SK-N-SH treated with all-trans-retinoic acid at 6 μM for 48 hours (cell line): ENCODE results near the gene EPHB3.

Source experiments
- ATAC-seq: fragments of 200-7000 bp; cut with Tn5 transposase; 3 replicates; pipeline ENCODE4 v1.9.1; 2020; ENCODE audit warnings: mild to moderate bottlenecking, moderate library complexity
- ARNTL ChIP-seq: fragments of 450-650 bp; formaldehyde crosslinking; IDR thresholded peaks from 2 replicates; pipeline ENCODE4 v1.5.0; 2020; ENCODE audit warnings: low read depth, mild to moderate bottlenecking, moderate library complexity, borderline replicate concordance
- BACH2 ChIP-seq: fragments of 250-450 bp; sonication (Bioruptor Pico); IDR thresholded peaks from 2 replicates; pipeline ENCODE4 v1.9.0; 2021; ENCODE audit warnings: mild to moderate bottlenecking, borderline replicate concordance
- CREB5 ChIP-seq: fragments of 250-450 bp; sonication (Bioruptor Pico); IDR thresholded peaks from 2 replicates; pipeline ENCODE4 v1.5.1; 2020; ENCODE audit warnings: low read depth, mild to moderate bottlenecking, moderate library complexity
- CSDC2 ChIP-seq: fragments of 250-450 bp; sonication (Bioruptor Pico); IDR thresholded peaks from 2 replicates; pipeline ENCODE4 v1.5.0; 2020; ENCODE audit warnings: mild to moderate bottlenecking, moderate library complexity
- ESRRG ChIP-seq: fragments of 250-450 bp; sonication (Bioruptor Pico); IDR thresholded peaks from 2 replicates; pipeline ENCODE4 v1.6.1; 2021; ENCODE audit warnings: mild to moderate bottlenecking
- GLIS3 ChIP-seq: fragments of 250-450 bp; sonication (Bioruptor Pico); IDR thresholded peaks from 2 replicates; pipeline ENCODE4 v1.5.0; 2020; ENCODE audit warnings: mild to moderate bottlenecking, moderate library complexity
- ISL1 ChIP-seq: fragments of 250-450 bp; sonication (Bioruptor Pico); IDR thresholded peaks from 2 replicates; pipeline ENCODE4 v2.1.2; 2022; ENCODE audit warnings: mild to moderate bottlenecking, moderate library complexity
- OSR1 ChIP-seq: fragments of 250-450 bp; sonication (Bioruptor Pico); IDR thresholded peaks from 2 replicates; pipeline ENCODE4 v1.8.0; 2022; ENCODE audit warnings: moderate library complexity, mild to moderate bottlenecking, inconsistent platforms
- POU6F1 ChIP-seq: fragments of 250-450 bp; sonication (Bioruptor Pico); IDR thresholded peaks from 2 replicates; pipeline ENCODE4 v1.8.0; 2021; ENCODE audit warnings: low read depth, mild to moderate bottlenecking, moderate library complexity, borderline replicate concordance
- RARB ChIP-seq: fragments of 250-450 bp; sonication (Bioruptor Pico); IDR thresholded peaks from 2 replicates; pipeline ENCODE4 v1.8.0; 2021; ENCODE audit warnings: mild to moderate bottlenecking, moderate library complexity
- SNAI2 ChIP-seq: fragments of 250-450 bp; sonication (Bioruptor Pico); IDR thresholded peaks from 2 replicates; pipeline ENCODE4 v1.5.0; 2020; ENCODE audit warnings: mild to moderate bottlenecking, moderate library complexity
- TOX ChIP-seq: fragments of 250-450 bp; sonication (Bioruptor Pico); IDR thresholded peaks from 2 replicates; pipeline ENCODE4 v1.8.0; 2021; ENCODE audit warnings: mild to moderate bottlenecking, moderate library complexity, borderline replicate concordance
- ZC3H10 ChIP-seq: fragments of 250-450 bp; sonication (Bioruptor Pico); IDR thresholded peaks from 2 replicates; pipeline ENCODE4 v1.5.1; 2021; ENCODE audit warnings: mild to moderate bottlenecking, moderate library complexity
- ZFP3 ChIP-seq: fragments of 250-450 bp; sonication (Bioruptor Pico); IDR thresholded peaks from 2 replicates; pipeline ENCODE4 v1.5.0; 2020; ENCODE audit warnings: mild to moderate bottlenecking, moderate library complexity
- ZFP30 ChIP-seq: fragments of 450-650 bp; formaldehyde crosslinking; IDR thresholded peaks from 2 replicates; pipeline ENCODE4 v1.5.0; 2022; ENCODE audit warnings: mild to moderate bottlenecking, moderate library complexity
- ZNF565 ChIP-seq: fragments of 450-650 bp; formaldehyde crosslinking; conservative IDR thresholded peaks from 2 replicates; pipeline ENCODE4 v1.5.0; 2020; ENCODE audit warnings: low read depth, mild to moderate bottlenecking, moderate library complexity
- ZNF8 ChIP-seq: fragments of 450-650 bp; formaldehyde crosslinking; IDR thresholded peaks from 2 replicates; pipeline ENCODE4 v1.5.0; 2020; ENCODE audit warnings: mild to moderate bottlenecking, moderate library complexity
- TF ChIP-seq, protein P1 (sequence below): fragments of 250-450 bp; sonication (Bioruptor Pico); IDR thresholded peaks from 2 replicates; pipeline ENCODE4 v1.5.0; 2020; ENCODE audit warnings: mild to moderate bottlenecking, moderate library complexity
- TF ChIP-seq, protein P2 (sequence below): fragments of 250-450 bp; sonication (Bioruptor Pico); IDR thresholded peaks from 2 replicates; pipeline ENCODE4 v1.8.0; 2020; ENCODE audit warnings: mild to moderate bottlenecking, moderate library complexity, borderline replicate concordance
- TF ChIP-seq, protein P3 (sequence below): fragments of 250-450 bp; sonication (Bioruptor Pico); IDR thresholded peaks from 2 replicates; pipeline ENCODE4 v1.5.1; 2021; ENCODE audit warnings: mild to moderate bottlenecking, moderate library complexity

The EPHB3 gene

GRCh38 chr3:184626923-184627322, 65.3 kb downstream of the EPHB3 start:
- no peak for TF ChIP-seq GLIS3
- TF ChIP-seq CREB5 (CRISPR knock-in tag) = no peak
- TF ChIP-seq ZNF8 (CRISPR knock-in tag) = no peak
- TF ChIP-seq ZFP3 (CRISPR knock-in tag) = no peak
- TF ChIP-seq SNAI2 (CRISPR knock-in tag) = no peak
- no peak for TF ChIP-seq RARB (CRISPR knock-in tag)
- no peak for TF ChIP-seq TOX (CRISPR knock-in tag)
- no peak for TF ChIP-seq BACH2 (CRISPR knock-in tag)
- TF ChIP-seq ISL1 = no peak
- TF ChIP-seq ZC3H10 (CRISPR knock-in tag) = no peak
- no peak for ATAC-seq

DNA sequence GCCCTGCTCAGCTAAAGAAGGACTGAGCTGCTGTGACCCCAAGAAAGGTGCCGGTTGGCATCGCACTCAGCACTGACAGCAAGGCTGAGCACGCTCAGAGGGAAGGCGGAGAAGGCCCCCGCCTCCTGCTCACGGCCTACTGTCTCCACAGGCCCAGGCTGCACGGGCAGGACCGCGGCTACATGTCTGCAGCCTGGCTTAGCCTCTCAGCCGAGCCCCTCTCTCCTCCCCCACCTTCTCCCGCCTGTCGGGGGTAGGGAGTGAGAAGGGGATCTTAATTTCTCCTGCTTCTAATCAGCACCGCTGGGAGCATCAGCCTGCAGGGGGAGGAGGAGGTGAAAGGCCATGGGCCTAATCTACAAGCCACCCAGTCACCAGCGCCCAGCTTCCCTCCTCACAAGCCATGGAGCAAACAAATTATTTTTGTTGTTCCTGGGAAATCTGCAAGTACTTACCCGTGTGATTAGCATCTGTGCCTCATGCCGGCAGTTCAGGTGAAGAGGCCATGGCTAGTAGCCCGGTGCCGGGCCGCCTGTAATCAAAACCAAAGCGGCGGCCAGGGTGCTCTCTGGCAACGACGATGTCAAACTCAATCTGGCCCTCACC, 68.1 kb downstream of the EPHB3 start:
- TF ChIP-seq CSDC2 (CRISPR knock-in tag) = no peak
- TF ChIP-seq ZC3H10 (CRISPR knock-in tag) = no peak
- TF ChIP-seq ZFP3 (CRISPR knock-in tag) = no peak
- TF ChIP-seq, protein P1, sequence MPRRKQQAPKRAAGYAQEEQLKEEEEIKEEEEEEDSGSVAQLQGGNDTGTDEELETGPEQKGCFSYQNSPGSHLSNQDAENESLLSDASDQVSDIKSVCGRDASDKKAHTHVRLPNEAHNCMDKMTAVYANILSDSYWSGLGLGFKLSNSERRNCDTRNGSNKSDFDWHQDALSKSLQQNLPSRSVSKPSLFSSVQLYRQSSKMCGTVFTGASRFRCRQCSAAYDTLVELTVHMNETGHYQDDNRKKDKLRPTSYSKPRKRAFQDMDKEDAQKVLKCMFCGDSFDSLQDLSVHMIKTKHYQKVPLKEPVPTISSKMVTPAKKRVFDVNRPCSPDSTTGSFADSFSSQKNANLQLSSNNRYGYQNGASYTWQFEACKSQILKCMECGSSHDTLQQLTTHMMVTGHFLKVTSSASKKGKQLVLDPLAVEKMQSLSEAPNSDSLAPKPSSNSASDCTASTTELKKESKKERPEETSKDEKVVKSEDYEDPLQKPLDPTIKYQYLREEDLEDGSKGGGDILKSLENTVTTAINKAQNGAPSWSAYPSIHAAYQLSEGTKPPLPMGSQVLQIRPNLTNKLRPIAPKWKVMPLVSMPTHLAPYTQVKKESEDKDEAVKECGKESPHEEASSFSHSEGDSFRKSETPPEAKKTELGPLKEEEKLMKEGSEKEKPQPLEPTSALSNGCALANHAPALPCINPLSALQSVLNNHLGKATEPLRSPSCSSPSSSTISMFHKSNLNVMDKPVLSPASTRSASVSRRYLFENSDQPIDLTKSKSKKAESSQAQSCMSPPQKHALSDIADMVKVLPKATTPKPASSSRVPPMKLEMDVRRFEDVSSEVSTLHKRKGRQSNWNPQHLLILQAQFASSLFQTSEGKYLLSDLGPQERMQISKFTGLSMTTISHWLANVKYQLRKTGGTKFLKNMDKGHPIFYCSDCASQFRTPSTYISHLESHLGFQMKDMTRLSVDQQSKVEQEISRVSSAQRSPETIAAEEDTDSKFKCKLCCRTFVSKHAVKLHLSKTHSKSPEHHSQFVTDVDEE (CRISPR knock-in tag) = no peak
- TF ChIP-seq OSR1 (CRISPR knock-in tag) = no peak
- TF ChIP-seq GLIS3 = no peak
- no peak for TF ChIP-seq ZNF8 (CRISPR knock-in tag)
- ATAC-seq = no peak

GRCh38 chr3:184630861-184631471, 69.4 kb downstream of the EPHB3 start:
- no peak for TF ChIP-seq RARB (CRISPR knock-in tag)
- TF ChIP-seq, protein P1 (CRISPR knock-in tag) = no peak
- TF ChIP-seq CSDC2 (CRISPR knock-in tag) = no peak
- no peak for TF ChIP-seq ESRRG (CRISPR knock-in tag)
- TF ChIP-seq ZC3H10 (CRISPR knock-in tag) = no peak
- TF ChIP-seq ZNF565 (CRISPR knock-in tag) = no peak
- TF ChIP-seq SNAI2 (CRISPR knock-in tag) = no peak
- TF ChIP-seq ZFP30 (CRISPR knock-in tag) = no peak
- TF ChIP-seq ARNTL (CRISPR knock-in tag) = no peak
- no peak for TF ChIP-seq GLIS3
- TF ChIP-seq, protein P2, sequence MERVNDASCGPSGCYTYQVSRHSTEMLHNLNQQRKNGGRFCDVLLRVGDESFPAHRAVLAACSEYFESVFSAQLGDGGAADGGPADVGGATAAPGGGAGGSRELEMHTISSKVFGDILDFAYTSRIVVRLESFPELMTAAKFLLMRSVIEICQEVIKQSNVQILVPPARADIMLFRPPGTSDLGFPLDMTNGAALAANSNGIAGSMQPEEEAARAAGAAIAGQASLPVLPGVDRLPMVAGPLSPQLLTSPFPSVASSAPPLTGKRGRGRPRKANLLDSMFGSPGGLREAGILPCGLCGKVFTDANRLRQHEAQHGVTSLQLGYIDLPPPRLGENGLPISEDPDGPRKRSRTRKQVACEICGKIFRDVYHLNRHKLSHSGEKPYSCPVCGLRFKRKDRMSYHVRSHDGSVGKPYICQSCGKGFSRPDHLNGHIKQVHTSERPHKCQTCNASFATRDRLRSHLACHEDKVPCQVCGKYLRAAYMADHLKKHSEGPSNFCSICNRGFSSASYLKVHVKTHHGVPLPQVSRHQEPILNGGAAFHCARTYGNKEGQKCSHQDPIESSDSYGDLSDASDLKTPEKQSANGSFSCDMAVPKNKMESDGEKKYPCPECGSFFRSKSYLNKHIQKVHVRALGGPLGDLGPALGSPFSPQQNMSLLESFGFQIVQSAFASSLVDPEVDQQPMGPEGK (CRISPR knock-in tag) = no peak
- no peak for TF ChIP-seq POU6F1 (CRISPR knock-in tag)
- TF ChIP-seq OSR1 (CRISPR knock-in tag) = no peak
- TF ChIP-seq, protein P3, sequence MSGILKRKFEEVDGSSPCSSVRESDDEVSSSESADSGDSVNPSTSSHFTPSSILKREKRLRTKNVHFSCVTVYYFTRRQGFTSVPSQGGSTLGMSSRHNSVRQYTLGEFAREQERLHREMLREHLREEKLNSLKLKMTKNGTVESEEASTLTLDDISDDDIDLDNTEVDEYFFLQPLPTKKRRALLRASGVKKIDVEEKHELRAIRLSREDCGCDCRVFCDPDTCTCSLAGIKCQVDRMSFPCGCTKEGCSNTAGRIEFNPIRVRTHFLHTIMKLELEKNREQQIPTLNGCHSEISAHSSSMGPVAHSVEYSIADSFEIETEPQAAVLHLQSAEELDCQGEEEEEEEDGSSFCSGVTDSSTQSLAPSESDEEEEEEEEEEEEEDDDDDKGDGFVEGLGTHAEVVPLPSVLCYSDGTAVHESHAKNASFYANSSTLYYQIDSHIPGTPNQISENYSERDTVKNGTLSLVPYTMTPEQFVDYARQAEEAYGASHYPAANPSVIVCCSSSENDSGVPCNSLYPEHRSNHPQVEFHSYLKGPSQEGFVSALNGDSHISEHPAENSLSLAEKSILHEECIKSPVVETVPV (CRISPR knock-in tag) = no peak
- TF ChIP-seq BACH2 (CRISPR knock-in tag) = no peak
- TF ChIP-seq ZNF8 (CRISPR knock-in tag) = no peak
- no peak for TF ChIP-seq ISL1
- no peak for TF ChIP-seq TOX (CRISPR knock-in tag)
- TF ChIP-seq CREB5 (CRISPR knock-in tag) = no peak
- TF ChIP-seq ZFP3 (CRISPR knock-in tag) = no peak
- no peak for ATAC-seq
